GM13977 (cell line): ENCODE data around the gene MRPL47.

ENCODE experiments used
- DNase-seq: peaks from one replicate; pipeline ENCODE4 v3.0.0; 2012; ENCODE audit warnings: low spot score
- CTCF ChIP-seq: IDR thresholded peaks from 2 replicates; pipeline ENCODE4 v1.5.1; 2012; ENCODE audit warnings: mild to moderate bottlenecking, control low read depth; ENCODE audit not compliant: insufficient read depth; ENCODE audit errors: extremely low read depth, missing control alignments
- in situ Hi-C: fragments of 300-500 bp; cut with MboI; formaldehyde crosslinking; loops from one replicate; pipeline ENCODE4 v1.12.0; 2022; ENCODE audit warnings: low sequenced_read_pairs, low pct_unique_long_range_greater_than_20kb, mixed read lengths, inconsistent platforms; ENCODE audit not compliant: unreplicated experiment

The MRPL47 gene

GRCh38 chr3:179599531-179599930 lies 4.9 kb downstream of the MRPL47 start:
- DNase-seq: no peak
- TF ChIP-seq CTCF: no peak
- in situ Hi-C loops: no loop called here

- DNase-seq: no peak
- no peak for TF ChIP-seq CTCF
- in situ Hi-C loops: no loop called here
Observed at GRCh38 chr3:179591313-179591712, 13.1 kb downstream of the MRPL47 start.

GRCh38 chr3:179590669-179591068 lies 13.8 kb downstream of the MRPL47 start:
- in situ Hi-C loops: no loop called here
- no peak for DNase-seq
- no peak for TF ChIP-seq CTCF

- TF ChIP-seq CTCF: no peak
- peak; percentile 12 for DNase-seq
- in situ Hi-C loops: no loop called here
Observed at GRCh38 chr3:179589143-179589542, 15.3 kb downstream of the MRPL47 start.

GRCh38 chr3:179580992-179581391 lies 23.4 kb downstream of the MRPL47 start:
- no peak for TF ChIP-seq CTCF
- in situ Hi-C loops: no loop called here
- no peak for DNase-seq

GRCh38 chr3:179565496-179565895 lies 38.9 kb downstream of the MRPL47 start:
- TF ChIP-seq CTCF: no peak
- peak; percentile 23 for DNase-seq
- in situ Hi-C loops: loop anchor here (10.0 to 25.0 kb wide), 2 partner anchors 241 to 553 kb away; partner anchors contain the start of gene ZNF639
